GM21367 (cell line): ENCODE measurements around the gene TMEM143.
"Not testable (repeated sequence)": the region's sequence is repeated elsewhere in the genome, so short reads cannot be mapped to it uniquely, and the experiment has no call there.

ENCODE experiments used
- ATAC-seq: cut with Tn5 transposase; IDR thresholded peaks from one replicate; pipeline ENCODE4 v1.9.1; 2021; ENCODE audit not compliant: unreplicated experiment

Gene TMEM143

DNA sequence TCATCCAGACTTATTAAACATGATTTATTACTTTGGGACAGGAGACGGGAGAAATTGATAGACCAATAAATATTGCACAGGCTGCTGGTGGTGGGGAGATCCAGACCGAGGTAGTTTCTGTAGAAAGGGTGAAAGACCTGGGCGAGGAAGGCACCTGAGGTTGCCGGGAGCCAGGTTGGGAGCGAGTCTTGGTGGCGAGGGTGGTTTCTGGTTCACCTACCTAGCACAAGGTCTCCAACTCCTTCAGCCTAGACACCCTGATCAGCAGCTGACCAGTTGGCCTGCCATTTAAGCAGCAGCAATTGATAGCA is 31.4 kb downstream of the TMEM143 start:
- no peak for ATAC-seq

DNA sequence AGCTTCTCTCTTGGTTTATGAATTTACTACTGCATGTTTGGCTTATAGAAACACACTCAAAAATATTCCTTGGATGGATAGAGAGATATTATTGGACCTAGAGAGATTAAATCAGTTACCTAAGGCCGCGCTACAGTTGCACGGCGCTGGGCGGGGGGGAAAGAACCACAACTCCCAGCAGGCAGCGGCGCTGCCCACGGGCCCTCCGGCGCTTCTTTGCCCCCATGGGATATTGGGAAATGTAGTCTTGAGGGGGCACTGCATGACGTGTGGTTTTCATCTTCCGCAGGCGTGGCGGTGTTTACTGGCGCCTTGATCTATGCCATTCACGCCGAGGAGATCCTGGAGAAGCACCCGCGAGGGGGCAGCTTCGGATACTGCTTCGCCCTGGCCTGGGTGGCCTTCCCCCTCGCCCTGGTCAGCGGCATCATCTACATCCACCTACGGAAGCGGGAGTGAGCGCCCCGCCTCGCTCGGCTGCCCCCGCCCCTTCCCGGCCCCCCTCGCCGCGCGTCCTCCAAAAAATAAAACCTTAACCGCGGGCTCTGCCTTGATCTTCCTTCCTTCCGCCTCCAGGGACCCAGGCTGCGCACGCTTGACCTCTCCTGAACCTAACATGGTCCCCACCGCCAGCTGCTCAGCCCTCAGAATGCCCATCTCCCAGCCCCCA is 33.6 kb downstream of the TMEM143 start:
- ATAC-seq, result peak; percentile 25

DNA sequence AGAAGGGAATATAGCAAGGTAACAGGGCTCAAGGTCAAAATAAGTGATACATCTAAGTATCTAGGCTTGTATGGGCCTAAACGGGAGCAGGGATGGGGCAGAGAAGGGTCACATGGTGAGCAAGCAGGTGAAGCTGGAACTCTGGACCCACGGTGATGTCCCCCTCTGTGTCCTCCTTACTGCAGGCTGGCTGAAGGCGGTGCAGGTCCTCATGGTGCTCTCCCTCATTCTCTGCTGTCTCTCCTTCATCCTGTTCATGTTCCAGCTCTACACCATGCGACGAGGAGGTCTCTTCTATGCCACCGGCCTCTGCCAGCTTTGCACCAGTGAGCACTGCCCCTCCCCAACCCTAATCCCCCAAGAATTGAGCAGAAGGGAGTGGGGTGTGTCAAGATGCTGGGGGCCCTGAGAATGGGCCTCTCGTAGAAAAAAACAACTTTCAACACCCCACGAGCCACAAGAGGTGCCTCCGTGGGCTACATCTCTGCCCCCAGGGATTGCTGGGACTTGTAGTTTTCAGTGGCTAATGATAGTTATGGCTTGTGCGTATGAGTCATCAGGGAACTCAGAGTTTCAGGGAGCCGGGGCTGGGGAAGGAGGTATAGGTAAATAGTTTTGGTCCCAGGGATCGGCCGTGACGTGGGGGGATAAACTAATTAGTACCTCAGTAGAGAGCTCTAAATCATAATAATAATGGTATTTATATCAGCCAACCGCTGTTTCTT is 34.4 kb downstream of the TMEM143 start:
- no peak for ATAC-seq

DNA sequence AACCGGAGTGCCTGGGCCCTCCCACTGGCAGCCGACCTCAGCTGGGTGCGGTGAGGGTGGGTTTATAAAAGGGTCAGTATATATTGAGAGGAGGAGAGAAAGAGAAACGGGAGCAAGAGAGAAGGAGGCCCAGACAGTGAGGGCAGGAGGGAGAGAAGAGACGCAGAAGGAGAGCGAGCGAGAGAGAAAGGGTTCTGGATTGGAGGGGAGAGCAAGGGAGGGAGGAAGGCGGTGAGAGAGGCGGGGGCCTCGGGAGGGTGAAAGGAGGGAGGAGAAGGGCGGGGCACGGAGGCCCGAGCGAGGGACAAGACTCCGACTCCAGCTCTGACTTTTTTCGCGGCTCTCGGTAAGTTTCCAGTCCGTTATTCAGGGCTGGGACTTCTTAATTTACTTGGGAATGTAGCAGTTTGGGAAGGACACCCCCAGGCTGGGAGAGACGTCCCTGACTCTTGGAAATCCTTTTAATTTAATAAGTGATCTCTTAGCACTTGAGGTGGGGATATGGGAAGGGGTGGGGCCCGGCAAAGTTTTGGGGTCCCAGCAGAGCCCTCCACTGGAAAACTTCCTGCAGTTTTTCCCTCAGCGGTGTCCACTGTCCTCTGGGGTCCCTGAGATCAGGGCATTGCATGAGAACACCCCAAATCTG is 38.4 kb downstream of the TMEM143 start, which contains the start of gene EMP3:
Gene EMP3, plus strand, starts transcription at position 288 of the 646 bp plus-strand sequence. CDS start 1,293 bp downstream, outside the sequence.
- no peak for ATAC-seq

DNA sequence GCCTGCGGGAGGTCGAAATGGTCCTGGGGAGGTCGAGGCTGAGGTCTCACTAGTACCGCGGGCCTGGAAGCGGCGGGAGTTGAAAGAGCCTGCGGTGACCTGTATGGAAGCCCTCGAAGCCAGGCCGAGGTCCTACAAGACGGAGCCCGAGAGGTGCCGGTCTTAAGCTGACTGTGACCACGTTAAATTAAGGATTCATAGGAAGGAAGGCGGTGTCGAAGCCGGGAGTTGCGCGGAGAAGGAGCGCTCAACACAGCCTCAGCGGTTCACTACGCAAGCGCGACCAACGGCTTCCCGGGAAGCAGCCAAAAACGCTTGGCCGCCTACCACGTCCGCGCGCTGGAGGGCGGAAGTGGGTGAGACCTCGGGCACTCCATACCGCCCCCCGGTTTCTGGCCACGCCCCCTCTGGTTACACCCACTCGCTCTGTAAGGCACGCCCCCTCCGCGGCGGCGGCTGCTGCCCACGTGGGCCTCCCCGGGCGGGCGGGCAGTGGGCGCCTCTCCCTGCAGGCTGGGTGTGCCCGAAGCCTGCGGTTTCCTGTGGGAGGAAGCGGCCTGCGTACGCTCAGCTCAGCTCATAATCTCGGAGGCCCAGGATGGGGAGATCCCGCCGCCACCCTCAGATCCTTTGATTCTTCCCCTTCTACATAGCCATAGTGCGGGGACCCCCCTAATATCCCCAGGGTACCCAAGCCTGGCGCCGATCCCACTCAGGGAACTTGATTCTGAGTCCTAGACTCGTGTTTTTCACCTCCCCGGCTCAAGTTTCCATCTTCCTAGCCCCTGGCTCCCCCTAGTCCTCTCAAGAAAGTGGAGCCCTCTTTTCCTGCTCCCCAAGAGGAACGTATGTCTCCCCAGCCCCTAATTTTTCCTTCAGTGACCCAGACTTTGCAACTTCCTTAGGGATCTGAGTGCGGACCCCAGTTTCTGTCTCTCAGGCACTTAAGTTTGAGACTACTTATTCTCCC is 41.8 kb downstream of the TMEM143 start:
- ATAC-seq, result peak; percentile 43

DNA sequence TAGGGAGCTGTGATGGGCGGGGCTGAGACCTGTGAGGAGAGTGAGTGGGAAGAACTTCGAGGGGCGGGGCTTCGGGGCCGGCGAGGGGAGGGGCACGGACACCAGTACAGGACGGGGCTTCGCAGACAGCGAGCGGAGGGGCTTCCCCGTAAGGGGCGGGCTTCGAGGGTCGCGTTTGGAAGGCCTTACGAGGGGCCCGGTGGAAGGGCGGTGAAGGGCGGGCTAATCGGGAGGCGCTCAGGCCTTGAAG is 42.4 kb downstream of the TMEM143 start:
- peak; percentile 40 for ATAC-seq

DNA sequence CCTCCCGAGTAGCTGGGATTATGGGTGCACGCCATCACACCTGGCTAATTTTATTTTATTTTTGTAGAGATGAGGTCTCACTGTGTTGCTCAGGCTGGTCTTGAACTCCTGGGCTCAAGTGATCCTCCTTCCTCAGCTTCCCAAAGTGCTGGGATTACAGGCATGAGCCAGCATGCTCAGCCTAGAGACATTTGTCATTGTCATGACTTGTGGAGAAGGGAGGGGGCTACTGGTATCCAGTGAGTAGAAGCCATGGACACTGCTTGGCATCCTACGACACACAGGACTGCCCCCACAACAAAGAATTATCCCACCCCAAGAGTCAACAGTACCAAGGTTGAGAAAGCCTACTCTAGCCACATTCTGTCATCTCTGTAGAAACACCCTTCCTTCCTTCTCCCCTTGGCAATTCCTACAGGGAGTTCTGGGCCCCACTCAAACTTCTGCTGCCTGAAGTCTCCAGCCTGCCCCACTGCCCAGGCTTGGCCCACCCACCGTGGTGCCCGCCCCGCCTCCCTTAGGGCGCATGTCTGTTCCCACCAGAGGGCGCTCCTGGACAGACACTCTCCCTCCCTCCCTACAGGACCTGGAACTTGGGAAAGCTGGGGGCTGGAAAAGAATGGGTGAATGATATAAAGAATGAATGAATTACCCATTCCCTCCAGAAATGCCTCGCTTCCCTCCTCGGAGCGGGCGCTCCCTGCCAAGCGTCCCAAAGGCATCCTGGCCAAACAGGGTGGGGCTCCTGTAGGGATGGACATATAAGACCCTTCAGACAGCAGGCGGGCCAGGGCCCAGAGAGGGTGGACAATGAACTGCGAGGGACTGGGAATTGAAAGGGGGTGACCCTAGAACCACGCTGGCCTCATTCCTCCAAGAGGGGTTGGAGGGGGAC is 43.8 kb downstream of the TMEM143 start:
- ATAC-seq, result no peak

DNA sequence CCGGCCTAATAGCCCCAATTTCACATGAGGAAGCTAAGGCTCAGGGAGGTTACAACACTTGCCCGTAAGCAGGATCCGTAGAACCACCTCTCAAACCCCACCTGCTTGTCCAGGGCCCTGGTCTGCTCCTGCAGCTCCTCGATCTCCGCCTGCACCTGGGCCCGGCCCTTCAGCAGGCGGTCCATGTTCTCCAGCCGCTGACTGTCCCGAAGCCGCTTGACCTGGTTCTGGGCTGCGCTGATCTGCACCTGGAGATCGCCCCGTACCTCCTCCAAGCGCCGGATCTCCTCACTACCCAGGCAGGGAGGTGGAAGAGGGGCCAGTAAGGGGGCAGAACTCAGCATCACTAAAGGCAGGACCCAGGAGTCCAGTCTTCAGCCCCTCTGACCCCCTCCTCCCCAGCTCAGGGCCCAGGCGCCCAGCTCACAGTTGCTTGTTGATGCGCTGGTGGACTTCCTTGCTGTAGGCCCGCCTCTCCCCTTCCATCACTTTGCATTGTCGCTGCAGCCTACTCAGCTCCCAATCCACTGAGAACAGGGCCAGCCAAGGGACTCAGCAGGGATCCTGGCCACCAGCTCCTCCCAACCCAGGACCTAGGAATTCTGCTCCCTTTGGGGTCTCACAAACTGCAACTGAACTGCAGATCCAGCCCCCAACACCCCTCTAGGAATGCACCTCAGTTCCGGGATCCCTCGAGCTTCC is 45.3 kb downstream of the TMEM143 start:
- ATAC-seq, result no peak

DNA sequence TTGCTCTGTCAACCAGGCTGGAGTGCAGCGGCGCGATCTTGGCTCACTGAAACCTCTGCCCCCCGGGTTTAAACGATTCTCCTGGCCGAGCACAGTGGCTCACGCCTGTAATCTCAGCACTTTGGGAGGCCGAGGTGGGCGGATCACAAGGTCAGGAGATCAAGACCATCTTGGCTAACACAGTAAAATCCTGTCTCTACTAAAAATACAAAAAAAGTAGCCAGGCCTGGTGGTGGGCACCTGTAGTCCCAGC is 46.1 kb downstream of the TMEM143 start:
- ATAC-seq, result not testable (repeated sequence)

DNA sequence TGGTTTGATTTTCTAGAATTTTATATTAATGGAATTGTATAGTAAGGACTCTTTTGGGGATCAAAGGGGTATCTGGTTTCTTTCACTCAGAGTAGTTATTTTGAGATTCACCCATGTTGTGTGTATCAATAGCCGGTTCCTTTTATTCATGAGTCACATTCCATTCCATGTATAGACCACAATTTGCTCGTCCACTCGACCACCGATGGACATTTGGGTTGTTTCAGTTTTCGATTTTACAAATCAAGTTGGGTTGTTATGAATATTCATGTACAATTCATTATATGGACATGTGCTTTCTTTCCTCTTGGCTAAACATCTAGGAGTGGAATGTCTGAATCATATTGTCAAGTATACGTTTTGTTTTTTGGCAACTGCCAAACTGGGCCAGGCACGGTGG is 48.0 kb downstream of the TMEM143 start:
- ATAC-seq, result no peak

DNA sequence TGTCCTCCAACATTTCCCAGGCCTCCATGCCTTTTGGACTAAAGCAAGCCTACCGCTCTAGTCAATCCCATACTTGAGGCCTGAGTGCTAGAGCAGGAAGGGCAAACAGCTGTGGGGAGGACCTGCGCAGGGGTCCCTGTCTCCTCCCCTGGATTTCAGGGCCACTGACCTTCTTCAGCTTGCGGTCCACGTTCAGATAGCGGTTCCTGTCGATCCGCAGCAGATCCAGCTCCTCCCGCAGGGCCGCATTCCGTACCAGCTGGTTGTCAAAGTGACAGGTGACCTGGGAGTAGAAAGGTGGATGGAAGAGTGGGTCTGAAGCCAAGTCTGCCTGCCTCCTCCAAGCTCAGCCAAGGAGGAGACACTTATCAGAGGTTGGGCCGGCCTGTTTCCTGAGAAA is 52.4 kb downstream of the TMEM143 start:
- ATAC-seq, result no peak

DNA sequence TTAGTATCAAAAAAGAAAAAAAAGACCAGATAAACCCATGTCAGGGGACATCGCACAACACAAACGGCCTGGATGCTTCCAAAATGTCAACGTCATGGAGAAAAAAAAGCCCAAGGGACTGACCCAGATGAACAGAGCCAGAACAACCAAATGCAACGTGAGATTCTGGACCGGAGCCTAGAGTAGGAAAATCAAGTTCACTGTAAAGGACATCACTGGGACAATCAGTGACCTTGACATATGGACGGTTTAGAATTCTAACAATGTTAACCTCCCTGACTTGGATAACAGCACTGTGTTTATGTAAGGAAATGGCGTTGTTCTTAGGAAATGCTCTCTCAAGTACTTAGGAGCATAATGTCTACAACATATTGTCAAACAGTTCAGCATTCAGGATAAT is 53.5 kb downstream of the TMEM143 start:
- no peak for ATAC-seq

DNA sequence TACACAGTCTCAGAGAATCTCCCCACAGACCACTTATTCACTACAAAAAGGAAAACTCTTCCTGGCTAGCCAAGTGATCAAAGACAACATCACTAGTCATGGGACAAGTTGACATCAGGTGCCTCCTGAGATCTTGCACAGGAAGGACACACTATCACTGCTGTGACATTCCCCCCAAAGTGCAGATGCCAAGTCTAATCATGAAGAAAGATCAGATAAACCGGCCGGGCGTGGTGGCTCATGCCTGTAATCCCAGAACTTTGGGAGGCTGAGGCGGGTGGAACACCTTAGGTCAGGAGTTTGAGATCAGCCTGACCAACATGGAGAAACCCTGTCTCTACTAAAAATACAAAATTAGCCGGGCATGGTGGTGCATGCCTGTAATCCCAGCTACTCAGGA is 54.0 kb downstream of the TMEM143 start:
- not testable (repeated sequence) for ATAC-seq

DNA sequence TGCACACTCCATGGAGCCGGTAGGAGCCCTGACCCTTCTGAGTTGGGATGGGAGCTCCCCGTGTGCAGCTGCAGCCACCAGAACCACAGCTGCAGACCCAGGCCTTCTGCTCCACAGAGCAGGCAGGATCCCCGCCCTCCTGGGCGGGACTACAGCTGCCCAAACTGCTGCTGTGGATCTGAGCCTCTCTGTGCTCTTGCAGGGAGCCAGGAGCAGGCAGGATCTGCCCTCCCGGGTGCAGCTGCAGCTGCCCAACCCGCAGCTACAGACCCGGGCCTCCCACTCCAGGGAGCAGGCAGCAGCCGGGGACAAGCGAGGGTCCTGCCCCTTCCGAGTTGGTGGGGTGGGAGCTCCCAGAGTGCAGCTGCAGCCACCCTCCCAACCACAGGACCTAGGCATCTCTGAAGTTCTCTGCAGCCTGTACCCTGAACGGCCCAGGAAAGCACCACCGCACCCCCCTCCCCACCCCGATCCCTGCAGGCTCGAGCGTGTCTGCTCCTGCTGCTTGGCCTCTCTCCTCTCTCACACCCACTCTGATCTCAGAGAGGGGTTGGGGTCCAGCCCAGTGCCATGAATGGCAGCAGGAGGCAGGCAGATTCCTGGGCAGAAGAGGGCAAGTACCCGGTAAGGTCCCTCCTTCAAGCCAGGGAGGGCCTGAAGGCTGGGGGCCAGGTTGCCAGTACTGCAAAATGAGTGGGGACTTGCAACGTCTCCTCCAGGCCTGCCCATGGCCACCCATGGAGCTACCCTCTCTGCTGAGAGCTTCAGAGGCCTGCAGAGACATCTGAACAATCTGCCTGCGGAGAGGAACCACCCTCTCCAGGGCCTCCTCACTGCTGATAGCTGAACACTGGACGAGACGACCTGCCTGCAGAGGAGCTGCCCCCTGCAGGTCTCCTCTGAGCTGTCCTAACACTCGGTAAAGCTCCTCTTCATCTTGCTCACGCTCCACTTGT is 54.8 kb downstream of the TMEM143 start:
- ATAC-seq, result no peak

DNA sequence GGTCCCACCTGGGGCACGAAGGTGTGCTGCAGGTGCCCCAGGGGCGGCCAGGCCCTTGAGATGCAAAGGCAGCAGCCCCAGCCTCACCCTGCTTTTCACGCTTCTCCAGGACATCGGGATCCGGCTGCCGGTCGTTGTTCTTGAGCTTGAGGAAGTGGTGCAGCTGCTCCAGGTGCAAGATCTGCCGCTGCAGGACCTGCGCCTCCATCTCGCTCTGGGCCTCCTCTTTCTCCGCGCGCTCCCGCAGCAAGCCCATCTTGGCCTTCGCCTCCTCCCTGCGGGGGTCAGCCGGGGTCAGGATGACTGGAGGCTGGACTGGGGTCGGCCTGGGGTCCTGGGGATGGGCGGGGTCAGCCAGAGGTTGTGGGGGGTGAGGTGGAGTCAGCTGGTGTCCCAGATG is 59.9 kb downstream of the TMEM143 start:
- no peak for ATAC-seq

DNA sequence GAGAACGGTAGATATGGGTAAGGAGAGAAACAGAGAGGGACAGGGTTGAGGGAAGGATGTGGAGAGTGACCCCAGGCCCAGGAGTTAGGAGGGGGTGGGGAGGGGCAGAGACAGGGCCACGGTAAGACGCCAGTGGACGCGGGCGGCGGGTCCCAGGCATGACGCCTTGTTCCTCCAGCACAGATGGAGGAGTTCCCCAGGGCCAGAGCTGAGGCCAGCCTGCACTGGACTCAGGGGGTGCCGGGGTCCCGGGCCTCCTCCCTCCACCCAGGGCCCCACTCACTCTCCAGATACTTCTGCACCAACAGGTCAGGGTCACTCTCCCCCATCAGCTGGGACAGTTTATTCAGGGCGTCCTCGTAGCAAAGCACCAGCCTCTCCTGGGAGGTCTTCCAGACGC is 60.4 kb downstream of the TMEM143 start:
- ATAC-seq, result no peak

DNA sequence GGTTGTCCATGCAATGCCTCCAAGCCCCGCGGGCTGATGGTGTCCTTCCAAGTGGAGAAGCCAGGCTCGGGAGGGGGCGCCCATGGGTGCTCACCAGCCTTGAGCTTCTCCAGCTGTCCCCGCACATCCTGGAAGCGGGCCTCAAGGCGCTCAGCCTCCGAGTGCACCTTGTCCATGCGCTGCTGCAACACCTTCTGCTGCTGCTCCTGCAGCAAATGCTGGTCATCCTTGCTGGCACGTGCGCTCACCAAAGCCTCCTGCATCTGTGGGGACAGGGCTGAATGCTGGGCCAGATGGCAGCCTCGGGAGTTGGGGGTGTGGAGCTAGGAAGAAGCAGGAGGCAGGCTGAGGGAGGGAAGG is 61.2 kb downstream of the TMEM143 start:
- ATAC-seq, result no peak

DNA sequence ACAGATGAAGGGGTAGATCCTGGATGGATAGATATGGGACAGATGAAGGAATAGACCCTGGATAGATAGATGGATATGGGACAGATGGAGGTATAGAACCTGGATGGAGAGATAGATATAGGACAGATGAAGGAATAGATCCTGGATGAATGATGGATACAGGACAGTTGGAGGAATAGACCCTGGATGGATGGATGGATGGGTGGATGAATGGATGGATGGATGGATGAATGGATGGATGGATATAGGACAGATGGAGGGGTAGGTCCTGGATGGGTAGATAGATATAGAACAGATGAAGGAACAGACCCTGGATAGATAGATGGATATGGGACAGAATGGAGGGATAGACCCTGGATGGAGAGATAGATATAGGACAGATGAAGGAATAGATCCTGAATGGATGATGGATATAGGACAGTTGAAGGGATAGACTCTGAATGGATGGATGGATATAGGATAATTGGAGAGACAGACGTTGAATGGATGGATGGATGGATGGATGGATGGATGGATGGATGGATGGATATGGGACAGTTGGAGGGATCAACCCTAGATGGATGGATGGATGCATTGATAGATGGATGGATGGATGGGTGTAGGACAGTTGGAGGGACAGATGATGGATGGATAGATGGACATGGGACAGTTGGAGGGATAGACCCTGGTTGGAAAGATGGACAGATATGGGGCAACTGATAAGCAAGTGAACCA is 61.7 kb downstream of the TMEM143 start:
- no peak for ATAC-seq
